ENCODE measurements around the gene PMPCA.

GRCh38 chr9:136442265-136442664 is 31.8 kb downstream of the PMPCA start:
- TF ChIP-seq CTCF (IDR thresholded peaks at IDR 0.05; ENCODE audit: insufficient read depth, low read length, poor library complexity, severe bottlenecking) (no peak), EZH2phosphoT487 (conservative IDR thresholded peaks at IDR 0.05; ENCODE audit: low read length) (no peak)

Data from SU-DHL-6 (cell line).